HG03575 (cell line): ENCODE results near the gene B4GALT6.
"Not testable (repeated sequence)": the region's sequence is repeated elsewhere in the genome, so short reads cannot be mapped to it uniquely, and the experiment has no call there.

Source experiments
- ATAC-seq: cut with Tn5 transposase; IDR thresholded peaks from one replicate; pipeline ENCODE4 v1.9.1; 2021; ENCODE audit not compliant: unreplicated experiment, insufficient number of reproducible peaks, low FRiP score; ENCODE audit errors: extremely low read depth

Gene B4GALT6, protein sequence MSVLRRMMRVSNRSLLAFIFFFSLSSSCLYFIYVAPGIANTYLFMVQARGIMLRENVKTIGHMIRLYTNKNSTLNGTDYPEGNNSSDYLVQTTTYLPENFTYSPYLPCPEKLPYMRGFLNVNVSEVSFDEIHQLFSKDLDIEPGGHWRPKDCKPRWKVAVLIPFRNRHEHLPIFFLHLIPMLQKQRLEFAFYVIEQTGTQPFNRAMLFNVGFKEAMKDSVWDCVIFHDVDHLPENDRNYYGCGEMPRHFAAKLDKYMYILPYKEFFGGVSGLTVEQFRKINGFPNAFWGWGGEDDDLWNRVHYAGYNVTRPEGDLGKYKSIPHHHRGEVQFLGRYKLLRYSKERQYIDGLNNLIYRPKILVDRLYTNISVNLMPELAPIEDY

DNA sequence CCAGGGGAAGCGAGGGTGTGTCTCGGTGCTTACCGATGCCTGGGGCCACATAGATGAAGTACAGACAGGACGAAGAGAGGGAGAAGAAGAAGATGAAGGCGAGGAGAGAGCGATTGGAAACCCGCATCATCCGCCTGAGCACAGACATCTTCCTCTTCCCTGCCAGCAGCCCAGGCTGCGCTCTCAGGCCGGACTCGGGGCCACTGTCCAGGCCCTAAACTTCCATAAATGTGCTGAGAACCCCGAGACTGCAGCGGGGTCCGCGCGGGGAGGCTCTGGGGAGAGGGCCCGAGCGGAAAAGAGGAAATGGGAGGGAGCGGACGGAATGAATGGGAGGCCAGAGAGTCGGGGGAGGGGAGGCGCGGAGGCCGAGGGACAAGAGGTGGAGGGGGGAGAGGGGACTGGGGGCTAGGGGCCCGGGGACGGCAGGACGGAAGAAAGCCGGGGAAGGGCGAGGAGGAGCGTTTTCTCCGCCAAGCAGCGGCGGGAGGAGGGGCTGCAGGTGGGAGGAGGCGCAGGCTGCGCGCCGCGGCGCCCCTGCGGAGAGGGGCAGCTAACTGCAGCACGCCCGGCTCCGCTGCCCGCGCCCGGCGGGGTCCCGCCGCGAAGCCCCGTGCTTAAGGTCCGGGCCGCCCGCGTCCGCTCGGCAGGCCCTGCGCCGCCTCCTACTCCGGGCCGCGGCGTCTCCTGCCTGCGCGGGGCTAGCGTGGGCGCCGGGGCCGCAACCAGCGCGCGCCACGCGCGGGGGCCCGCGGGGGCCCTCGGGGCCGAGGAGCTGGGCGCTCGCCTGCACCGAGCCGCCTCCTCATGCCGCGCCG, at the start of gene B4GALT6:
TSS of gene B4GALT6 (minus strand) at position 303 of the 818 bp plus-strand sequence. CDS start at position 148, 155 bp downstream.
- ATAC-seq: no peak

DNA sequence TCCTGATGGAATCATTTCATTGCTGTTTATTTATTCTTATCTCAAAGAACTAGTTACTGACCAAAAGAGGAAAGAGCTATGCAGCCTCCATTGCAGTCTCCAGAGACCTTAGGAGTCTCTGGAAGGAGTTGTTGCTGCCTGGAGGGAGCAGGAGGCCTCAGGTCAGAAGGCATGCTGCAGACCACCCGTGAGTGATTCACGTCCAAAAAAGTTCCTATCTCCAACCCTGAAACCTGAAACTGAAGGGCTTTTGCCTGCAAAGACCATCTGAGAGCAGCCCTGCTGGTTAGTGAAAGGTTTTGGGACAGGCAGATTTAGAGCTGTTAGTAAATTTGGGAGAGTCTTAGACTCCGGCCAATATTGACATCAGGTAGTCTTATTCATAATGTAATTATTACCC, 47.2 kb upstream of the B4GALT6 start:
- no peak for ATAC-seq

DNA sequence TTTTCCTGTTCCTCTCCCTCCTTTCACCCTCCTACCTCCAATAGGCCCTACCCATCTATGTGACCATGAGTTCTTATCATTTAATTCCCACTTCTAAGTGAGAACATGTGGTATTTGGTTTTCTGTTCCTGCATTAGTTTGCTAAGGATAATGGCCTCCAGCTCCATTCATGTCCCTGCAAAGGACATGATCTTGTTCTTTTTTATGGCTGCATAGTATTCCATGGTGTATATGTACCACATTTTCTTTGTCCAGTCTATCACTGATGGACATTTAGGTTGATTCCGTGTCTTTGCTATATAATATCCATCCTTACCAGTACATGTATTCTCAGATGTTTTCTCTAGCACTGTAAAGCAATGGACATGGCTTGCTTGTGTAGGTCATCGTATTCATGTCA, 44.8 kb upstream of the B4GALT6 start:
- ATAC-seq: not testable (repeated sequence)

DNA sequence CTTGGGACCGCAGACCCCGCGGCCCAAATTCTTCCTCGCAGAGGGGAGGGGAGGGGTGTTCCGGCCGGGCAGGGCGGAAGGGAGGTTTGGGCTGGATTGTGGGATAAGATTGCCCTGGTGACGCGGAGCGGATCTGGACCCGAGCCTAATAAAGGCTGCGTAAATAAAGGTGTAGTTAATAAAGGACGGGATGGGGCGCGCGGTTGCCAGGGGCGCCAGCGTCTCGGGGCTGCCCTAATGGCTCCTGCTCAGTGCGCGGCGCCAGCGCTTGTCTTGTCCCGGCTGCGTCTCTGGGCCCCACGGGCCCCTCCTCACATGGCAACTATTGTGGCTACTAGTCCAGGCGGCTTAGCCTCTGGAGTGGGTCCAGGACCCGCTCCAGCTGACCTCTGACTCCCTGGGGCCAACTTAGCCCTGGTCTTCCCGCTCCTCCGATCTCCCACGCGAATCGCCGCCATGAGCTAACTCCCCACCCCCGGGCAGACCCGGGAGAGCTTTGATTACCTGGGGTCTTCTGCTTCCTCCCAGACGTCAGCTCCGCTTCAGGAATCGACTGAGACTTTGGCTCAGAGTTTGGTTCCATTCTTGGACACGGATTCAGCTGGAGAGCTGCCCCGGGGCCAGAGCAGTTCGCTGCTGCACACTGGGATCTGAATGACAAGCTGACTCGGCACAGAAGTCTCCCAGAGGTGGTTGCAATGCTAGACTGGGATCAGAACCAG, 39.8 kb upstream of the B4GALT6 start:
- no peak for ATAC-seq

DNA sequence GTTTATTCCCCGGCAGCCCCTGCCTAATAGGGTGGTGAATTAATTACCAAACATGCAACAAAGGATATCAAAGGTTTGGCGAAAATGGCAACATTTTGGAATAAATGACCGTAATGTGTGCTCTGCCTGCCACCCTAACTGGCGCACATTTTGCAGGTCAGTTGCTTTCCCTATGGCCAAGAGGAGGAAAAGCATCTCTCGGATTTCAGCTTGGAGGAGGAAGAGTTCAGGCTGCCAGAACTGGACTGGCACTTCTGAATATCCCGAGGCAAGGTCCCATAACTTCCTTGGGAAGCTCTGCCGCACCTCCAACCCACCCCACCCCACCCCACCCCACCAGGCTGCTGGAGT, 39.2 kb upstream of the B4GALT6 start:
- no peak for ATAC-seq

DNA sequence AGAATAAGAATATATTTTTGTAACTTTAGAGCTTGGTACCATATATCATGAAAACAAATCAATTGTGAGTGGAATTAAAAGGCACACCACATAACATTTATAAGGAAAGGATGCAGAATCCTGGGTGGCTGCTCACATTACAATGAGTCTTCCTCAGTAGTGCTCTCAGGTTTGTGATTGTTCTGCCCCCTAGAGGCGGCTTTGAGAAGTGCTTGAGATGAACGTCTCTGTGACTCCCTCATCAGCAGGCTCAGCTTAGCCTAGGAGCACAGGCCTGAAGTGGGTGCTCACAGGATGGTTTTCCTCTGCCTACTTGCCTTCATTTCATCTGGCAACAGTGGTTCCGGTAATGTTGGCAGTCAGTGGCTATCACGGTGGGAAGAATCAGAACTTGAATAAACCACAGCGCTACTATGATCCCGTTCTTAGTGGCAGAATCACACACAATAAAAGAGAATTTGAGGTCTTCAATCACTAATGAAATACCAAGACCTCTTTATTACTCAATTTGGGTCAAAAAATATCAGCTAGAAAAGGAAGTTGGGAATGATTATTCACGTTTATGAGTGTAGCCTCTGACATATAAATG, 38.1 kb upstream of the B4GALT6 start:
- peak; percentile 79 for ATAC-seq

DNA sequence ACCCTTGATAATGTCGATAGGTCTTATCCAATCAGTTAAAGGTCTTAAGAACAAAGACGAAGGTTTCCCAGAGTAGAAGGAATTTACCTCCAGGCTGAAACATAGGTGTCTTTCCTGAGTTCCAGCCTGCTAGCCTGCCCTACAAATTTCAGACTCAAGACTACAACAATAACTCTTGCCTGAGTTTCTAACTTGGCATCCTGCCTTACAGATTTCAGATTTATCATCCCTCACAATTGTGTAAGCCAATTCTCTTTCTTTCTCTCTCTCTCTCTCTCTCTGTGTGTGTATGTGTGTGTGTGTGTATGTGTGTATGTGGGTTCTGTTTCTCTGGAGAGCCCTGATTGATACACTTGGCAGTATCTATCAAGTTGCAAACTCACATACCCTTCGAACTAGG, 37.2 kb upstream of the B4GALT6 start:
- no peak for ATAC-seq

DNA sequence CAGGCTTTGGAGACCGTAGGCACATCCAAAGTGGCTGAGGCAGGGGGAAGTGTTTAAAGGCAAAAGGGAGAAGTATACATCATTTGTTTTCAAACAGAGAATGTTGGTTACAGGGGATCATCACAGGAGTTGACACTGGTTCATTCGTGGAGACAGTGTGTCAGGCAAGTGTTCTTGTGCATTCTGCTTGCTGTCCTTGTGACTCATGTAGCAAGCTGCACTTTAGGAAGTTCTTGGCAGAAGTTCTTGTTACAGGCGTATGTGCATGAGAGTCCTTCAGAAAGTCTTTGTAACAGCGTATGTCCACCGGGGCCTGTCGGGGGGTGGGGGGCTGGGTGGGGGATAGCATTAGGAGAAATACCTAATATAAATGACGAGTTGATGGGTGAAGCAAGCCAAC, 36.5 kb upstream of the B4GALT6 start:
- no peak for ATAC-seq

DNA sequence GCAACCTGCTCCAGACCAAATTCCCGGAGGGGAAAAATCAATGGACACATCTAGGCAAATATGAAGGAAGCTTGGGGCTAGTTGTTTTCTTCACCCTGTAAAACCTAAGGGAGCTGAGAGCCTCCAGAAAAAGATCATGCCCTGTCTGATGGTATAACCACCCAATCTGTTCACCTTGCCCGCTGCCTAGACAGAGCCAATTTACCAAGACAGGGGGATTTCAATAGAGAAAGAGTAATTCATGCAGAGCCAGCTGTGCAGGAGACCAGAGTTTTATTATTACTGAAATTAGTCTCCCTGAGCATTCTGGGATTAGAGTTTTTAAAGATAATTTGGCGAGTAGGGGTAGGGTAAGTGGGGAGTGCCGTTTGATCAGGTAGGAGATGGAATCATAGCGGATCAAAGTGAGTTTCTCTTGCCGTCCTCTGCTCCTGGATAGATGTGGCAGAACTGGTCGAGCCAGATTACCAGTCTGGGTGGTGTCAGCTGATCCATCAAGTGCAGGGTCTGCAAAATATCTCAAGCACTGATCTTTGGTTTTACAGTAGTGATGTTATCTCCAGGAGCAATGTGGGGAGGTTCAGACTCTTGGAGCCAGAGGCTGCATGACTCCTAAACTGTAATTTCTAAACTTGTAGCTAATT, 35.1 kb upstream of the B4GALT6 start:
- no peak for ATAC-seq

DNA sequence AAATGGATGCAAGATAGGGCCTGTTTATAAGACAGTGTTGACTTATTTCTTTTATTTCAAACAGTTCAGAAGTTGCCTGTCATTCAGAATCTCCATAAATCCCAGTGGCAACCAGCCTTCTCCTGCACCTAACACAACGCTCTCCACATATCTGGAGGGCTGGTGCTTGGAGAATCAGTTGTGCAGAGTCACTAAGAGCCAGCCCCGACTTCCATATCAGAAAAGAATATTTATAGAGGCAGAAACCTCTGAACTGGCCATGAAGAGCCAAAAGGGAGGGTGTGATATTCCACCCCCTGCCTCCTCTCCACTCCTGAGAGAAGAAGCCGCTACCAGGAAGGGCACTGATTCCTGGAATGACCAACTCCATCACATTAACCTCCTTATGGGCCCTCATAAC, 34.0 kb upstream of the B4GALT6 start:
- ATAC-seq: no peak

DNA sequence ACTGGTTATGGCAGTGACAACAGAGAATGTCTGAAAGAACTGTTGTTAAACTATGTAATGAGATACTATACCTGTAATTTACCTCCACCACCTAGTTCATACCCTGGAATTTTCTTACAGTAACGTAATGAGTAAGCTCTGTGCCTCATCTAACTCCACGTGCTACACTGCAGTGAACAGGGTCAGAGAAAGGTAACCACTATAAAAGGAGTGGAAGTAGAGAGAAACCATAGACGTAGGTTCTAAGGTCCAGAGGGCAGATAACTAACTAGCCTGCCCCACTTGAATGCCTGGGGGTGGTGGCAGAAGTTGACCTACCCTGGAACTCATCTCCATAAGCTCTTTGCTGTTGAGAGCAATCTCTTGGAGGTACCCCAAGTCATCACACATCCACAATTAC, 32.0 kb upstream of the B4GALT6 start:
- no peak for ATAC-seq

DNA sequence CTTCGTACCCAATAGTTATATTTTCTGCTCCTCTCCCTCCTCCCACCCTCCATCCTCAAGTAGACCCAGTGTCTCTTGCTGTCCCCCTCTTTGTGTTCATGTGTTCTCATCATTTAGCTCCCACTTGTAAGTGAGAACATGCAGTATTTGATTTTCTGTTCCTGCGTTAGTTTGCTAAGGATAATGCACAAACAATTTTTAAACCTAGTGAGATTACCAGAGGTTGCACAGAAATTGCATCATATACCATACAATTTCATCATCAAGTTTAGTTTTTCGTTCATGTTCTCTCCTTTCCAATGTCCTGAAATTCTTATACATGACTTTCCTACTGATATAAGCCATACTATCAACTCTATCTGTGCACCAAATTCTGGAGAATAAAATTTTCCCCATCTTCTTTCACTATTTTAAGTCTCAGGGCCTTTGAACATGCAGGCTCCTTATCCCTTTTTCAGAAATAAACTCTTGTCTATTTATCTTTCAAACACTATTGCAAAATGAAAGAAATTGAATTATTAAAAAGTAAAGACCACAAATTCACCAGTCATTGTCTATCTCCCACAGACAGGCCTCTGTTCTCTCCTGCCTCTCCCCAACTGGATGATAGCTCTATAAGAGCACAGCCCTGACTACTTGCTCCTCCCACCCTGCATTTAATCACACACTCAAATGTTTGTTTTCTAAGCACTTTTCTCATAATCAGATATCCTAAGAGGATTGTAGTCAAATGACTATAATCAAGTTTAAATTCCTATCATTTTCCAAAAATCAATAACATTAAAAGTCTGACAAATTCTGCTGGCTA, 27.2 kb upstream of the B4GALT6 start:
- no peak for ATAC-seq

DNA sequence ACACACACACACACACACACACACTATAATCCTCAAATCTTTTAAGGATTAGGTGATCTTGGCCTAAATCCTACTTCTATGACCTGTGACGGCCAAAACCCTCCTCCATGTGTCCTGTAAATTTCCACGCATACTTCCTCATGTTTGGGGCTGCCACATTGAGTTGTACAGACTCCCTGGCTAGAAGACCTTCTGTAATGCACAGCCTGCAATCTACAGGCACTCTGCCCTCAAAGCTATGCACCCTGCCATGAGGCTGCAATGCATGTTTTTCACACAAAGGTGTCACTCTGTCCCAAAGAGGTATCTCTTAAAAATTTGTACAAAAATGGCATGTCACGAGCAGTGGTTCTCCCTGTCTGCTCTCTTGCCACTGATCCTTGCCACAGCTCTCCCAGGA, 26.4 kb upstream of the B4GALT6 start:
- ATAC-seq: no peak

DNA sequence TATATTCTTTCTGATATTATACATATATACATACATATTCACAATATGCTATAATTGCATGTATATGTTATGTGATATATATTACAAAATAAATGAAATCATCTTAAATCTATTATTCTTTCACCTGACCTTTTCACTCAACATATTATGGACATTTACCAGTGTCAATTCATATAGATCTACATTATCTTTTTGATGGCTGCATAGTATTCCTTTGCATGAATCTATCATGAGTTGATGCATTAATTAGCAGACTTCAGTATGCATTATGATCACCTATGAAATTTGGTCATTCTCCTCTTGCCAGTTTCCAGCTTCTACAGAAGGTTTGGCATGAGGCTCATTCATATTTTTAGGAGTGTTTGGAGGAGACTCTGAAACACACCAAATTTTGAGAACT, 23.4 kb upstream of the B4GALT6 start:
- no peak for ATAC-seq

DNA sequence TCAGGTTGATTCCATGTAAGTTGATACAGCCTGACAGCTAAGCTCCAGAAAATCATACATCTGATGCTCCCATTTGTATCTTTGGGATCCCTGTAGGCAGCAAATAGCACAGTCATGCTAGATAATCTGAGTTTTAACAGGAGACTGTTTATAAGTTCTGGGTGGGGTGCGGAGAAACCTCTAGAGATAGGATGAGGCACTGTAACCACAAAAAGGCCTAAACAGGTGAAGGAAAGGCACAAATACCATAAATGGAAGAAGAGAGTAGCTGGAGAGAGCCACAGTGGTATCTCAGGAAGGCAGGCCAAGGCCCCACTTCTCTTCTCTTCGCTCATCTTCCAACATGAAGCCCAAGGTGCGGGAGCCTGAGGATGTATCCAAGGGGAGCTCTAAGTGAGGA, 18.1 kb upstream of the B4GALT6 start:
- no peak for ATAC-seq

DNA sequence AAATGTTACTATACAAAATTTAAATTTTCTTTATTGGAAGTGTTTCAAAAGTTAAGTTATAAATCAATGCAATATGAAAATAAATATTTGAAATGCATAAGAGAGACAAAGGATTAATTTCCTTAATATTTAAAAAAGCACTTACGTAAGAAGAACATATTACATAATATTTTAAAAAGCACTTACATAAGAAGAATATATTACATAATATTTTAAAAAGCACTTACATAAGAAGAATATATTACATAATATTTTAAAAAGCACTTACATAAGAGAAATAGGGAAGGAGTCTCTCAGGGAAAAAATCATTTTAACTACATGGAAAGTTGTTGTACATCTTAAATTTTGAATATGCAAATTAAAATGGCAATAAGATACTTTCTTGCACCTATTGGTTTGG, 17.4 kb upstream of the B4GALT6 start:
- ATAC-seq: no peak

DNA sequence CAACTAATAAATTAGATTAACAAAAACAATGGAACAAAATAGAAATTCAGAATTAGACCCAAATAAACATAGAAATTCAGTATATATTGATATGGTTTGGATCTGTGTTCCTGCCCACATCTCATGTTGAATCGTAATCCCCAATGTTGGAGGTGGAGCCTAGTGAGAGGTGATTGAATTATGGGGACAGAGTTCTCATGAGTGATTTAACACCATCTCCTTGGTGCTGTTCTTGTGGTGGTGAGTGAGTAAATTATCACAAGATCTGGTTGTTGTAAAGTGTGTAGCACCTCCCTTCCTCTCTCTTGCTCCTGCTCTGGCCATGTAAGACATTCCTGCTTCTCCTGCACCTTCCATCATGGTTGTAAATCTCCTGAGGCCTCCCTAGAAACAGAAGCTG, 16.6 kb upstream of the B4GALT6 start:
- ATAC-seq: no peak
